ENCODE measurements around the gene CPNE6. TPM values are rescaled to one million over a fixed set of nuclear protein-coding genes. Genes with fewer than 3 reads are reported as not detected.

The CPNE6 gene
- total and polyA plus RNA-seq, 2 of the 13 experiments (the other 11 are each of a cell fraction or from before 2014, with no cell fraction given), result not detected

GRCh38 chr14:24095271-24096068 lies 24.1 kb downstream of the CPNE6 start (continued):
- TF ChIP-seq KIAA2018 (CRISPR knock-in tag; IDR thresholded peaks at IDR 0.05; ENCODE audit: borderline replicate concordance), result peak; percentile 87
- TF ChIP-seq ARID4A (CRISPR knock-in tag; IDR thresholded peaks at IDR 0.05; ENCODE audit: borderline replicate concordance), result no peak
- no peak for TF ChIP-seq ZNF646 (CRISPR knock-in tag; IDR thresholded peaks at IDR 0.05)
- TF ChIP-seq ZNF570 (CRISPR knock-in tag; IDR thresholded peaks at IDR 0.05; ENCODE audit: borderline replicate concordance), result peak; percentile 96
- TF ChIP-seq ZZZ3 (CRISPR knock-in tag; IDR thresholded peaks at IDR 0.05; ENCODE audit: borderline replicate concordance), result peak; percentile 24; the same call in 1 of the 2 replicates
- TF ChIP-seq FOSL1 (CRISPR knock-in tag; IDR thresholded peaks at IDR 0.05; ENCODE audit: borderline replicate concordance), result no peak
- peak; percentile 100 for TF ChIP-seq ZNF430 (CRISPR knock-in tag; IDR thresholded peaks at IDR 0.05)
- peak; percentile 97; the same call in 1 of the 2 replicates for TF ChIP-seq ZNF251 (CRISPR knock-in tag; IDR thresholded peaks at IDR 0.05)

Data from HepG2 (cell line).